ENCODE measurements around the gene TRIM5.
"Not testable (repeated sequence)": the region's sequence is repeated elsewhere in the genome, so short reads cannot be mapped to it uniquely, and the experiment has no call there.

The TRIM5 gene

DNA sequence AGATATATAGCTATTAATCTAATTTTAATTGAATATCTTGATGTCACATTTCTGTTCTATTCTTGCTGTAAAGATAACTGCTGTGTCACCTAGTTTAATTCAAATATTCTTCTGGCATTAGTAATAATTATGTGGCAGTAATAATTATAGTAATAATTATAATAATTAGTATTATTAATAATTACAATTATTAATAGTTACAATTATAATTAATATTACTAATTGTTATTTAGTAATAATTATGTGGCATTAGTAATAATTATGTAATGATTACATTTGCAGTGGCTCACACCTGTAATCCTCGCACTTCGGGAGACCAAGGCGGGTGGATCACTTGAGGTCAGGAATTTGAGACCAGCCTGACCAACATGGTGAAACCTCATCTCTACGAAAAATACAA is 1.6 kb upstream of the TRIM5 start:
- no peak overlapping the region for H3K27ac ChIP-seq
- no peak for TF ChIP-seq ZFX (IDR thresholded peaks at IDR 0.05; ENCODE audit: borderline replicate concordance)
- TF ChIP-seq, protein P1, sequence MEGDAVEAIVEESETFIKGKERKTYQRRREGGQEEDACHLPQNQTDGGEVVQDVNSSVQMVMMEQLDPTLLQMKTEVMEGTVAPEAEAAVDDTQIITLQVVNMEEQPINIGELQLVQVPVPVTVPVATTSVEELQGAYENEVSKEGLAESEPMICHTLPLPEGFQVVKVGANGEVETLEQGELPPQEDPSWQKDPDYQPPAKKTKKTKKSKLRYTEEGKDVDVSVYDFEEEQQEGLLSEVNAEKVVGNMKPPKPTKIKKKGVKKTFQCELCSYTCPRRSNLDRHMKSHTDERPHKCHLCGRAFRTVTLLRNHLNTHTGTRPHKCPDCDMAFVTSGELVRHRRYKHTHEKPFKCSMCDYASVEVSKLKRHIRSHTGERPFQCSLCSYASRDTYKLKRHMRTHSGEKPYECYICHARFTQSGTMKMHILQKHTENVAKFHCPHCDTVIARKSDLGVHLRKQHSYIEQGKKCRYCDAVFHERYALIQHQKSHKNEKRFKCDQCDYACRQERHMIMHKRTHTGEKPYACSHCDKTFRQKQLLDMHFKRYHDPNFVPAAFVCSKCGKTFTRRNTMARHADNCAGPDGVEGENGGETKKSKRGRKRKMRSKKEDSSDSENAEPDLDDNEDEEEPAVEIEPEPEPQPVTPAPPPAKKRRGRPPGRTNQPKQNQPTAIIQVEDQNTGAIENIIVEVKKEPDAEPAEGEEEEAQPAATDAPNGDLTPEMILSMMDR (IDR thresholded peaks at IDR 0.05): no peak

- H3K27ac ChIP-seq: peak overlapping the region; percentile 88
These were observed 733 bp downstream of the TRIM5 start for GRCh38 chr11:5684036-5684645.

DNA sequence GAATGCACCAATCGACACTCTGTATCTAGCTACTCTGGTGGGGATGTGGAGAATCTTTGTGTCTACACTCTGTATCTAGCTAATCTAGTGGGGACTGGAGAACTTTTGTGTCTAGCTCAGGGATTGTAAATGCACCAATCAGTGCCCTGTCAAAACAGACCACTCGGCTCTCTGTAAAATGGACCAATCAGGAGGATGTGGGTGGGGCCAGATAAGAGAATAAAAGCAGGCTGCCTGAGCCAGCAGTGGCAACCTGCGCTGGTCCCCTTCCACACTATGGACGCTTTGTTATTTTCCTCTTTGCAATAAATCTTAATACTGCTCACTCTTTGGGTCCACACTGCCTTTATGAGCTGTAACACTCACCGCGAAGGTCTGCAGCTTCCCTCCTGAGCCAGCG is 1.3 kb downstream of the TRIM5 start:
- peak overlapping the region; percentile 88 for H3K27ac ChIP-seq

More at GRCh38 chr11:5684036-5684645, 733 bp downstream of the TRIM5 start:
- no peak for TF ChIP-seq ZFX (IDR thresholded peaks at IDR 0.05; ENCODE audit: borderline replicate concordance)
- TF ChIP-seq, protein P1 (IDR thresholded peaks at IDR 0.05): no peak

DNA sequence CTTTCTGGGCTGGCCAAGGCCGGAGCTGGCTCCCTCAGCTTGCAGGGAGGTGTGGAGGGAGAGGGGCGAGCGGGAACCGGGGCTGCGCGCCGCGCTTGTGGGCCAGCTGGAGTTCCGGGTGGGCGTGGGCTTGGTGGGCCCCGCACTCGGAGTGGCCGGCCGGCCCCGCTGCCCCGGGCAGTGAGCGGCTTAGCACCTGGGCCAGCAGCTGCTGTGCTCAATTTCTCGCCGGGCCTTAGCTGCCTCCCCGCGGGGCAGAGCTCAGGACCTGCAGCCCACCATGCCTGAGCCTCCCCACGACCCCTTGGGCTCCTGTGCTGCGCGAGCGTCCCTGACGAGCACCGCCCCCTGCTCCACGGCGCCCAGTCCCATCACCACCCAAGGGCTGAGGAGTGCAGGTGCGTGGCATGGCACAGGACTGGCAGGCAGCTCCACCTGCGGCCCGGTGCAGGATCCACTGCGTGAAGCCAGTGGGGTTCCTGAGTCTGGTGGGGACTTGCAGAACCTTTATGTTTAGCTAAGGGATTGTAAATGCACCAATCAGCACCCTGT is 1.9 kb downstream of the TRIM5 start:
- H3K27ac ChIP-seq: not testable (repeated sequence)

DNA sequence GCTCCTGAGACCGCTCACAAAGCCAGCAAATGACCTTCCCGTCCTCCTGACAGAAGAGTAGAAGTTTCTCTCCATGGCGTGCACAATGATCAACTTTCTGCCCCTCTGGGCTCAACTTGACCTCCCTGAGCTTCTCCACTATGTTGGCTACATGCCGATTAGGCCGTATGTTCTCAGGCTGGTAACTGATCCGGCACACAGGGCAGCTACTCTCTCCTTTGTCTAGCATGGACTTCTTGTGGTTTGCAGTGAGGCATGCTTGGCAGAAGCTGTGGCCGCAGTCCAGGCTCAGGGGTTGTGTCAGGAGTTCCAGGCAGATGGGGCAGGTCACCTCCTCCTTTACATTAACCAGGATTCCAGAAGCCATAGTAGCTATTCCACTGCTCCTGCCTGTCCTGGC is 5.1 kb downstream of the TRIM5 start:
- H3K27ac ChIP-seq: no peak overlapping the region
- TF ChIP-seq, protein P1 (IDR thresholded peaks at IDR 0.05): no peak
- TF ChIP-seq ZFX (IDR thresholded peaks at IDR 0.05; ENCODE audit: borderline replicate concordance): no peak

DNA sequence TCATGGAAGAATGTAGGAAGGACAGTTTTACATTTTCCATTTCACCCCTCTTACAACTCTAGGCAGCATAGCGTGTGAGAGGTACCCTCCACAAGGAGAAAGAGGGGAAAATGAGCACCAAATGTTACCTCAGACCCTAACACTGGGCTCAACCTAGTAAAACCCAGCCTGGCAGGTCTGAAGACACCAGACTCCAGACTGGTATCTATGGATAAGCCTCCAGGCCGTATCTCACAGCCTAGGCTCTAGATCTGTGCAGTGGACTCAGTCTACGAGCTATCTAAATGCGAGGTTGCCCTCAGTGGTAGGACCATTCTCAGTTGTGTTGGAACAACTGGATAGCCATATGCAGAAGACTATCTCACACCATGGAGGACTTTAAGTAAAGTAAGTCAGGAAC is 10.5 kb downstream of the TRIM5 start:
- TF ChIP-seq, protein P1 (IDR thresholded peaks at IDR 0.05): no peak
- no peak for TF ChIP-seq ZFX (IDR thresholded peaks at IDR 0.05; ENCODE audit: borderline replicate concordance)
- H3K27ac ChIP-seq: no peak overlapping the region

- no peak overlapping the region for H3K27ac ChIP-seq
- no peak for TF ChIP-seq ZFX (IDR thresholded peaks at IDR 0.05; ENCODE audit: borderline replicate concordance)
- TF ChIP-seq, protein P1 (IDR thresholded peaks at IDR 0.05): no peak
These were observed 13.0 kb downstream of the TRIM5 start for GRCh38 chr11:5671831-5672230.

GRCh38 chr11:5666402-5666793 is 18.5 kb downstream of the TRIM5 start:
- no peak for TF ChIP-seq ZFX (IDR thresholded peaks at IDR 0.05; ENCODE audit: borderline replicate concordance)
- TF ChIP-seq, protein P1 (IDR thresholded peaks at IDR 0.05): no peak
- no peak overlapping the region for H3K27ac ChIP-seq

All from 22Rv1 (cell line).